ENCODE data around the gene S100A6.

The S100A6 gene

DNA sequence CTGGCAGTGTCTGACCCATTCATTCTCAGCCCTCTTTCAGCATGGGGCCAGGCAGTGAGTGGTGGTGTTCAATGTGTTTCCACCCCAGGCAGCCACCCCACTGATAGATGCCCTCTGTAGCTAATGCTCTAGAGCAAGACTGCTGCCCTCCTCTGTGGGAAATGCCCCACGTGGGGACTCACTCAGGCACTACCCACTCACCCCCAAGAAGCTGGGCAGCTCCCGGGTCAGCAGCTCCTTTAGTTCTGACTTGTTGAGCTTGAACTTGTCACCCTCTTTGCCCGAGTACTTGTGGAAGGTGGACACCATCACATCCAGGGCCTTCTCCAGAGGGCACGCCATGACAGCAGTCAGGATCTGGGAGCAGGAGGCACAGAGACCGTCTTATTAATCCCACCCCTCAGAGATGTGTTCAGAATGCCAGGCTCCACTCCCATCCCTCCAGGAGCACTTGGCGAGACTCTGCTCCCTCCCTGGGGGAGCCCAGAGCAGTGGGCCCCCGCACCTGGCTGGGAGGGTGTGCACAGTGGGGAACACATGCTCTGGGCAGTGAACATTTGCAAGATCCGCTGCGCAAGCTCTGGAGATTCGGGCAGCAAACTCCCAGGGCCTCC, 8.8 kb upstream of the S100A6 start:
- no peak for DNase-seq

GRCh38 chr1:153543736-153544135, 7.9 kb upstream of the S100A6 start:
- no peak for DNase-seq

DNA sequence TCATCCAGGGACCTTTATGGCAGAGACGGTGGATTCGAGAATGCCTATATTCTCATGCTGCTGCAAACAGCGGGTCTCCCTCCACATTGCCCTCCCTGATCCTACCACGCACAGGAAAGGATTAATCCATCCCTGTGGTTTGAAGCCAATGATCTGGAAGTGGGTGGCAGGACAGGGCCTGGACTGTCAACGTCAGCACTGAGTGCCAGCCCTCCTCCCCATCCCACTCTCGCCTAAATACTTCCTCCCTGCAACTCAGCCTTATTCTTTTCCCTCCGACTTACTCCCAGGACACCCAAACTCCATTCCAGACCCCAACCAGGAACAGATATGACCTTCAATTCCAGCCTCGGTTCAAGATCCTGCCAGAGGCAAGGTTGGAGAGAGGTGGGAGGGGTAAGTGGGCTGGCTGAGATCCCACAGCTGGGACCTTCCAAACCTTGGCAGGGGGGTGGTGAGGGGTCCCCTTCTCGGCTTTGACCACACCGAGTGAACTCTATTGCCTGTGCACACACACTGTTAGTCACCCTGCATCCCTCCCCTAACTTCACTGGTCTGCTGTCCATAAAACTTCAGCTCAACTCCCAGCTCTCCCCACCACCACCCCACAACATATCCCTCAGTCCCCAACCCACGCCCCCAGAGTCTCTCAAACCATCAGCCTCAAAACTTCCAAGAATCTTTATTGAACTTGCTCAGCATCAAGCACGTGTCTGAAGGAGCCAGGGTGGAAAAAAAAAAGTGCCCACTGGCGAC, 7.3 kb upstream of the S100A6 start:
- no peak for DNase-seq

- DNase-seq = no peak
Measured at GRCh38 chr1:153541641-153542590, 6.1 kb upstream of the S100A6 start.

GRCh38 chr1:153540394-153541361, 4.9 kb upstream of the S100A6 start, which contains the start of gene S100A5:
S100A5 (minus strand) TSS chr1:153540934; CDS start chr1:153540191, 743 bp downstream.
- no peak for DNase-seq

DNA sequence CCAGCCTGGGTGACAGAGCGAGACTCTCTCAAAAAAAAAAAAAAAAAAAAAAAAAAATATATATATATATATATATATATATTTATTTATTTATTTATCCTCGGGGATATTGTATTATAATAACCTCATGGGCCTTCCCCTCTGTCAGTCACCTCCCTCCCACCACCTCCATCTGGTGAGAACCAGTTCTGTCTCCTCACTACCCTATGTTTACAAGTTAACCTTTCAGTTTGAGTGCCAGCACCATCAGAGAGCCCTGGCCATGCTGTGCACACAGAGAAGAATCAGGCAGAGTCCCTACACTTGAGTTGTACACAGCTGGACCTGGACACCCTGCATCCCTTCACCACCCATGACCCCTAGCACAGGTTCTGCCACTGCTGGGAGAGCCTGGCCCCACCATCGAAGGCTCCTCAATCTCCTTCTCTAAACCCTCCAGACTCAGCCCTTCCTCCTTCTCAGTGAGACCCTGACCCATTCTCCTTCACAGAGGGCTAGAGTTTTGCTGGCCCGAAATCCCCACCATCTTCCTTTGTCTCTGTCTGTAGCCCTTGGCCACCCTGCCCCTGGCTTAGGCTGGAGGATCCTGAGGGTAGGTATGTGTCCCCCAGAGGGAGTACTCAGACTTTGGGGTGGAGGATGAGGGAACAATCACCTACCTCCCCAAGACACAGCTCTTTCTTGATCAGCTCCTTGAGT, 3.8 kb upstream of the S100A6 start:
- DNase-seq = no peak

- no peak for DNase-seq
Measured at GRCh38 chr1:153538315-153538821, 2.6 kb upstream of the S100A6 start.

GRCh38 chr1:153537376-153537730, 1.6 kb upstream of the S100A6 start:
- no peak for DNase-seq

GRCh38 chr1:153536671-153537375, 1.0 kb upstream of the S100A6 start:
- DNase-seq = no peak

GRCh38 chr1:153536012-153536670, 350 bp upstream of the S100A6 start:
- DNase-seq = peak; percentile 49

GRCh38 chr1:153534925-153535241, 908 bp downstream of the S100A6 start:
- DNase-seq = no peak

DNA sequence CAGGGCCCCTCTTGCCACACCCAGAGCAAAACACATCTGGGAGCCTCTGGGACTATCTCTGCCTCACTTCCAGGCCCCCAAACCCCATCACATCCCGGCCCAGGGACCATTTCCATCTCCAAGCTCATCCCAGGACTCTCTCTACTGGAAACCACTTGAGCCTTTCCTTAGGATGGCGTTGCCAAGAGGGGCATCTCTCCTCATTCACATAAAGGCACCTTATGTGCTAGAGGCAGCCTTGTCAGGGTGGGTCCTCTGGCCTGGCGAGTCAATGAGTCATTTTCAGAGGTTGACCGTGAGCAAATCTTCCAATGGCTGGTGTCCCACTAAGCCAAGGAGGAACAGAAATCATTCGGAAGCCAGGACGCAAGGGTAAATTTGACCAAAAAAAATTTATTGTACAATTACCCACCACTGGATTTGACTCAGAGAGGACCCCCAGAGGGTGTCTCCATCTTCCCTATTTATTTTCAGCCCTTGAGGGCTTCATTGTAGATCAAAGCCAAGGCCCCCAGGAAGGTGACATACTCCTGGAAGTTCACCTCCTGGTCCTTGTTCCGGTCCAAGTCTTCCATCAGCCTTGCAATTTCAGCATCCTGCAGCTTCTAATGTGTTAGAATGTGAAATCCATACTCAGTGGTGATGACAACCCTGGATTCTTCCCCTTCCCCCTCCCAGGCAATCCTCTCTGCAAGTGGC, 1.4 kb downstream of the S100A6 start:
- no peak for DNase-seq

- no peak for DNase-seq
Measured at GRCh38 chr1:153533689-153534201, 2.0 kb downstream of the S100A6 start.

GRCh38 chr1:153532769-153533599, 2.8 kb downstream of the S100A6 start:
- DNase-seq = peak; percentile 76

DNA sequence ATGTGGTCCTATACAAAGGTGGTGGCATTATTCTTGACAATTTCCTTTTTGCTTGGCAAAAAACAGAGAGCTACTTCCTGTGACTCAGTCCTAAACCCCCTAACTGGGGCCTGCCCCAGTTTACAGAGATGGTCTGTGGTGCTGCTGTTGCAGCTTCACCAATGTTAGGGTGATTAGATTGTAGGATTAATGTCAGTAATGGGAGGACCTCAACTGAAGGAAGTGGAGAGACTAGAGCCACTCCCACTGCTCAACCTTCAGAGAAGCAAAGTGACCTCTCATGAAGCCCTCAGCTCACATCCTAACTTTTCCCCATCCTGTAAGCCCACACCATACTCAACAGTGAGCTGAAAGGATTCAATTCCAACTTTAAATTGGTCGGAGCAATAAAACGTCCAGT, 3.6 kb downstream of the S100A6 start:
- no peak for DNase-seq

DNA sequence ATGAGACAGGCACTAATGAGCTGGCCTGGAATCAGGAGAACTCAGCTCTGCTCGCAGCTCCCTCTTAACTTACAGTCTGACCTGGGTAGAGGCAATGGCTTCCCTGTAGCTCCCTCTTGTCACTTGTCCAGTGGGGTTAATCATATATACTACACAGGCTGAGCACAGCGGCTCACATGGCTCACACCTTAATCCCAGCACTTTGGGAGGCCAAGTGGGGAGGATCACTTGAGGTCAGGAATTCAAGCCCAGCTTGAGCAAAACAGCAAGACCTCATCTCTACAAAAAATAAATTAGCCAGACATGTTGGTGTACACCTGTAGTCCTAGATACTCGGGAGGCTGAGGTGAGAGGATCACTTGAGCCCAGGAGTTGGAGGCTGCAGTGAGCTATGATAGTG, 4.2 kb downstream of the S100A6 start:
- no peak for DNase-seq

GRCh38 chr1:153527683-153528040, 8.1 kb downstream of the S100A6 start:
- DNase-seq = no peak

GRCh38 chr1:153527023-153527682, 8.6 kb downstream of the S100A6 start:
- no peak for DNase-seq
